ENCODE data around the gene MYOZ2. TPM values are rescaled to one million over a fixed set of nuclear protein-coding genes. Genes with fewer than 3 reads are reported as not detected.
A peak's percentile ranks its signal among the peaks of the same experiment; 100 is the strongest.
"Not testable (repeated sequence)": the region's sequence is repeated elsewhere in the genome, so short reads cannot be mapped to it uniquely, and the experiment has no call there.

Gene MYOZ2
- total and polyA plus RNA-seq, 2 donors from 2014 or later, result 0.19 to 0.77 TPM

DNA sequence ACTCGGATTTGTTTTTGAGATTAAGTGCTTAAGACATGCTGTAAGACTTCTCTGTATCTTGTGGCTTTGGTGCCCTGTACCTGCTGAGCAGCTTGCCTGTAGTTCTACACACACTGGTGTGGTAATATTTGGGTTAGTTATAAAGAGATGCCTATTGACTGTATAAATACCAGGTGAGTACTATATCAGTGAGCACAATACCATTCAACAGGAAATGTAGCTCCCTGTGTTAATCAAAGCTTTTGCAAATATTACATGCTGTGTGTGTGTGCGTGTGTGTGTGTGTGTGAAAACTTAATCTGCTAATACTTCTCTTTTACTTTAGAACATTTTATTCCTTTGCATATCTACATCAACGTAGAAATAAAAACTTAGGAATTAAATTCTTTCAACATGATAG, 30.1 kb downstream of the MYOZ2 start:
- DNase-seq (no peak), FAIRE-seq (no peak)
- TF ChIP-seq, protein P1, sequence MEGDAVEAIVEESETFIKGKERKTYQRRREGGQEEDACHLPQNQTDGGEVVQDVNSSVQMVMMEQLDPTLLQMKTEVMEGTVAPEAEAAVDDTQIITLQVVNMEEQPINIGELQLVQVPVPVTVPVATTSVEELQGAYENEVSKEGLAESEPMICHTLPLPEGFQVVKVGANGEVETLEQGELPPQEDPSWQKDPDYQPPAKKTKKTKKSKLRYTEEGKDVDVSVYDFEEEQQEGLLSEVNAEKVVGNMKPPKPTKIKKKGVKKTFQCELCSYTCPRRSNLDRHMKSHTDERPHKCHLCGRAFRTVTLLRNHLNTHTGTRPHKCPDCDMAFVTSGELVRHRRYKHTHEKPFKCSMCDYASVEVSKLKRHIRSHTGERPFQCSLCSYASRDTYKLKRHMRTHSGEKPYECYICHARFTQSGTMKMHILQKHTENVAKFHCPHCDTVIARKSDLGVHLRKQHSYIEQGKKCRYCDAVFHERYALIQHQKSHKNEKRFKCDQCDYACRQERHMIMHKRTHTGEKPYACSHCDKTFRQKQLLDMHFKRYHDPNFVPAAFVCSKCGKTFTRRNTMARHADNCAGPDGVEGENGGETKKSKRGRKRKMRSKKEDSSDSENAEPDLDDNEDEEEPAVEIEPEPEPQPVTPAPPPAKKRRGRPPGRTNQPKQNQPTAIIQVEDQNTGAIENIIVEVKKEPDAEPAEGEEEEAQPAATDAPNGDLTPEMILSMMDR (IDR thresholded peaks at IDR 0.05; ENCODE audit: borderline replicate concordance, extremely low read depth, insufficient read depth), result no peak
- Histone ChIP-seq H3K9me3 (ENCODE audit: control insufficient read depth in 2 of 3, insufficient read depth in 1 of 3, low read length in 3 of 3) (no peaks in the 10 kb centered on the region), H3K4me3 (ENCODE audit: low read length in 3 of 3) (no peak overlapping the region), H3K27me3 (ENCODE audit: control insufficient read depth, insufficient read depth, low read length) (no peaks in the 10 kb centered on the region), H3K9ac (ENCODE audit: low read length in 3 of 3) (no peak overlapping the region), H3K36me3 (ENCODE audit: control insufficient read depth in 2 of 3, insufficient read depth in 3 of 3, low read length in 3 of 3) (no peaks in the 10 kb centered on the region), H3K4me1 (ENCODE audit: control insufficient read depth in 2 of 3, insufficient read depth in 2 of 3, low read depth in 1 of 3, low read length in 3 of 3) (no peaks in the 10 kb centered on the region), H3K27ac (ENCODE audit: low read depth in 2 of 2, low read length in 2 of 2) (no peak overlapping the region)
- intact Hi-C loops (cut with DNase I), result no loop called here

DNA sequence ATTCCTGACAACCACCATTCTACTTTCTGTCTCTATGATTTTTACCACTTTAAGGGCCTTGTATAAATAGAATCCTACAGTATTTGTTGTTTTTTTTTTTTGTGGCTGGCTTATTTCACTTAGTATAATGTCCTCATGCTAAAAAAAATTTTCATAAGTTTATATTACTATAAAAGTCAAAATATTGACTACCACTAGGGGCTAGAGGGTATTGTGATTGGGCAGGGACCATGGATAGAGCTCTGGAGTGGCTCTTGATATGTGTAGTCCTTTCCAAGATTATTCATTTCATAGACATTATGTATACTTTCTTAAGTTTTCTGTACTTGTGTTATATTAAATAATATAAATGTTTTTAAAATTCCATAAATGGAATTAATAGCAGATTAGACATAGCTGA, 34.6 kb downstream of the MYOZ2 start:
- intact Hi-C loops (cut with DNase I), result no loop called here
- H3K9ac ChIP-seq (ENCODE audit: low read length in 3 of 3), result no peak overlapping the region
- TF ChIP-seq, protein P1 (IDR thresholded peaks at IDR 0.05; ENCODE audit: borderline replicate concordance, extremely low read depth, insufficient read depth), result no peak
- no peak for FAIRE-seq
- no peak for DNase-seq
- H3K4me3 ChIP-seq (ENCODE audit: low read length in 3 of 3), result no peak overlapping the region
- H3K27ac ChIP-seq (ENCODE audit: low read depth in 2 of 2, low read length in 2 of 2), result no peak overlapping the region
- H3K27me3 ChIP-seq (ENCODE audit: control insufficient read depth, insufficient read depth, low read length), result no peaks in the 10 kb centered on the region
- H3K36me3 ChIP-seq (ENCODE audit: control insufficient read depth in 2 of 3, insufficient read depth in 3 of 3, low read length in 3 of 3), result no peaks in the 10 kb centered on the region
- H3K4me1 ChIP-seq (ENCODE audit: control insufficient read depth in 2 of 3, insufficient read depth in 2 of 3, low read depth in 1 of 3, low read length in 3 of 3), result no peaks in the 10 kb centered on the region
- no peaks in the 10 kb centered on the region for H3K9me3 ChIP-seq (ENCODE audit: control insufficient read depth in 2 of 3, insufficient read depth in 1 of 3, low read length in 3 of 3)

DNA sequence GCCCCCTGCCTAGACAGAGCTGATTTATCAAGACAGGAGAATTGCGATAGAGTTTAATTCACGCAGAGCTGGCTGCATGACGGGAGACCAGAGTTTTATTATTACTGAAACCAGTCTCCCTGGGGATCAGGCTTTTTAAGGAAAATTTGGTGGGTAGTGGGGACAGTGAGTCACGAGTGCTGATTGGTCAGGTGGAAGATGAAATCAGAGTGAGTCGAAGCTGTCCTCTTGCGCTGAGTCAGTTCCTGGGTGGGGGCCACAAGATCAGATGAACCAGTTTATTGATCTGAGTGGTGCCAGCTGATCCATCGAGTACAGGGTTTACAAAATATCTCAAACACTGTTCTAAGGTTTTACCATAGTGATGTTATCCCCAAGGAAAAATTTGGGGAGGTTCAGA, 36.6 kb downstream of the MYOZ2 start:
- H3K9me3 ChIP-seq (ENCODE audit: control insufficient read depth in 2 of 3, insufficient read depth in 1 of 3, low read length in 3 of 3), result no peaks in the 10 kb centered on the region
- no peak overlapping the region for H3K27ac ChIP-seq (ENCODE audit: low read depth in 2 of 2, low read length in 2 of 2)
- no peak overlapping the region for H3K9ac ChIP-seq (ENCODE audit: low read length in 3 of 3)
- H3K27me3 ChIP-seq (ENCODE audit: control insufficient read depth, insufficient read depth, low read length), result no peaks in the 10 kb centered on the region
- DNase-seq (no peak), FAIRE-seq (no peak)
- no peaks in the 10 kb centered on the region for H3K4me1 ChIP-seq (ENCODE audit: control insufficient read depth in 2 of 3, insufficient read depth in 2 of 3, low read depth in 1 of 3, low read length in 3 of 3)
- intact Hi-C loops (cut with DNase I), result no loop called here
- H3K4me3 ChIP-seq (ENCODE audit: low read length in 3 of 3), result no peak overlapping the region
- TF ChIP-seq, protein P1 (IDR thresholded peaks at IDR 0.05; ENCODE audit: borderline replicate concordance, extremely low read depth, insufficient read depth), result no peak
- H3K36me3 ChIP-seq (ENCODE audit: control insufficient read depth in 2 of 3, insufficient read depth in 3 of 3, low read length in 3 of 3), result no peaks in the 10 kb centered on the region

DNA sequence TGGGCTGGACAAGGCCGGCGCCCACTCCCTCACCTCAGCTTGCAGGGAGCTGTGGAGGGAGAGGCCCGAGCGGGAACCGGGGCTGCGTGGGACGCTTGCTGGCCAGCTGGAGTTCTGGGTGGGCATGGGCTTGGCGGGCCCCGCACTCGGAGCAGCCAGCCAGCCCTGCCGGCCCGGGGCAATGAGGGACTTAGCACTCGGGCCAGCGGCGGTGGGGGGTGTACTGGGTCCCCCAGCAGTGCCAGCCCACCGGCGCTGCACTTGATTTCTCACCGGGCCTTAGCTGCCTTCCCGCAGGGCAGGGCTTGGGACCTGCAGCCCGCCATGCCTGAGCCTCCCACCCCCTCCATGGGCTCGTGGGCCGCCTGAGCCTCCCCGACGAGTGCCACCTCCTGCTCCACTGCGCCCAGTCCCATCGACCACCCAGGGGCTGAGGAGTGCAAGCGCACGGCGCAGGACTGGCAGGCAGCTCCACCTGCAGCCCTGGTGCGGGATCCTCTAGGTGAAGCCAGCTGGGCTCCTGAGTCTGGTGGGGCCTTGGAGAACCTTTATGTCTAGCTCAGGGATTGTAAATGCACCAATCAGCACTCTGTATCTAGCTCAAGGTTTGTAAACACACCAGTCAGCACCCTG, 38.2 kb downstream of the MYOZ2 start:
- H3K4me3 ChIP-seq (ENCODE audit: low read length in 3 of 3); H3K27ac ChIP-seq (ENCODE audit: low read depth in 2 of 2, low read length in 2 of 2); H3K4me1 ChIP-seq (ENCODE audit: control insufficient read depth in 2 of 3, insufficient read depth in 2 of 3, low read depth in 1 of 3, low read length in 3 of 3); H3K9me3 ChIP-seq (ENCODE audit: control insufficient read depth in 2 of 3, insufficient read depth in 1 of 3, low read length in 3 of 3); H3K27me3 ChIP-seq (ENCODE audit: control insufficient read depth, insufficient read depth, low read length); intact Hi-C loops (cut with DNase I); H3K36me3 ChIP-seq (ENCODE audit: control insufficient read depth in 2 of 3, insufficient read depth in 3 of 3, low read length in 3 of 3); H3K9ac ChIP-seq (ENCODE audit: low read length in 3 of 3); FAIRE-seq: not testable (repeated sequence)
- peak in 1 of 5 donors; percentile 71 for DNase-seq
